CD14-positive monocyte (primary cell): ENCODE data around the gene CCDC85C. TPM values are rescaled to one million over a fixed set of nuclear protein-coding genes. Genes with fewer than 3 reads are reported as not detected.

Experiments used
- DNase-seq, 3 donors: peaks; one replicate each; pipeline ENCODE4 v3.0.0-alpha.2; 2011 to 2022
- H2AFZ ChIP-seq: 2 replicates; pipeline ENCODE4 v1.6.0; 2012; ENCODE audit warnings: mild to moderate bottlenecking, low read depth, low read length, inconsistent platforms; ENCODE audit not compliant: insufficient read depth, poor library complexity, severe bottlenecking
- H3K27ac ChIP-seq, 2 donors: 1 replicate in 1 of 2; 2 replicates in 1 of 2; pipeline ENCODE4 v1.5.1; 2012 to 2013; ENCODE audit warnings: low read length in 2 of 2, control low read depth in 1 of 2, inconsistent platforms in 1 of 2, low read depth in 1 of 2, mild to moderate bottlenecking in 1 of 2
- H3K27me3 ChIP-seq, 2 donors: one replicate each; pipeline versions ENCODE4 v1.6.0 to v1.6.1; 2011 to 2013; ENCODE audit warnings: low read length in 2 of 2; ENCODE audit not compliant: control insufficient read depth in 2 of 2, insufficient read depth in 2 of 2
- H3K36me3 ChIP-seq, 2 donors: replicated peaks in 1 of 2; 1 replicate in 1 of 2; 2 replicates in 1 of 2; pipeline versions ENCODE4 v1.5.1 to v1.6.1; 2012 to 2013; ENCODE audit warnings: low read length in 2 of 2, control low read depth in 1 of 2, inconsistent platforms in 1 of 2, mild to moderate bottlenecking in 1 of 2; ENCODE audit not compliant: insufficient read depth in 2 of 2, control insufficient read depth in 1 of 2
- H3K4me1 ChIP-seq, 2 donors: 1 replicate in 1 of 2; 2 replicates in 1 of 2; pipeline versions ENCODE4 v1.5.1 to v1.6.1; 2012 to 2013; ENCODE audit warnings: low read length in 2 of 2, control low read depth in 1 of 2, inconsistent platforms in 1 of 2, mild to moderate bottlenecking in 1 of 2, moderate library complexity in 1 of 2; ENCODE audit not compliant: insufficient read depth in 2 of 2, control insufficient read depth in 1 of 2
- H3K4me2 ChIP-seq: replicated peaks from 2 replicates; pipeline ENCODE3; 2012; ENCODE audit warnings: low read length, moderate library complexity, mild to moderate bottlenecking; ENCODE audit not compliant: poor library complexity, severe bottlenecking; ENCODE audit errors: extremely low read depth
- H3K4me3 ChIP-seq, 3 experiments: fragments of 200-600 bp in 1 of 3; sonication (generic) in 1 of 3; replicated peaks in 1 of 3; 1 replicate in 2 of 3; 2 replicates in 1 of 3; pipeline ENCODE4 v1.5.1; 2011 to 2013; ENCODE audit warnings: low read length in 3 of 3, mild to moderate bottlenecking in 3 of 3, control low read depth in 2 of 3, low read depth in 2 of 3, inconsistent platforms in 1 of 3, moderate library complexity in 1 of 3
- H3K79me2 ChIP-seq: 2 replicates; pipeline ENCODE4 v1.6.0; 2012; ENCODE audit warnings: mild to moderate bottlenecking, control low read depth, inconsistent platforms, low read length, moderate library complexity; ENCODE audit not compliant: insufficient read depth
- H3K9ac ChIP-seq: 2 replicates; pipeline ENCODE4 v1.6.0; 2017; ENCODE audit warnings: low read length, mild to moderate bottlenecking; ENCODE audit not compliant: insufficient read depth, poor library complexity, severe bottlenecking
- H3K9me3 ChIP-seq, 2 donors: replicated peaks in 1 of 2; 1 replicate in 1 of 2; 2 replicates in 1 of 2; pipeline versions ENCODE4 v1.5.1 to v1.6.1; 2012 to 2013; ENCODE audit warnings: low read length in 2 of 2, control low read depth in 1 of 2; ENCODE audit not compliant: control insufficient read depth in 1 of 2, insufficient read depth in 1 of 2
- H4K20me1 ChIP-seq: 2 replicates; pipeline ENCODE4 v1.6.0; 2012; ENCODE audit warnings: mild to moderate bottlenecking, low read length, control low read depth, moderate library complexity; ENCODE audit not compliant: insufficient read depth
- H3K27ac Mint-ChIP-seq, 7 donors: one replicate each; pipeline ENCODE4 v1.8.0; 2020; ENCODE audit warnings: mild to moderate bottlenecking in 7 of 7, mixed read lengths in 7 of 7, moderate library complexity in 6 of 7, inconsistent platforms in 2 of 7
- H3K27me3 Mint-ChIP-seq, 3 donors: one replicate each; pipeline ENCODE4 v1.8.0; 2021 to 2022; ENCODE audit warnings: low read depth in 3 of 3, mild to moderate bottlenecking in 3 of 3, mixed read lengths in 3 of 3, moderate library complexity in 3 of 3, inconsistent platforms in 1 of 3
- H3K36me3 Mint-ChIP-seq, 2 donors: one replicate each; pipeline ENCODE4 v1.8.0; 2020; ENCODE audit warnings: mixed read lengths in 2 of 2, inconsistent platforms in 1 of 2, mild to moderate bottlenecking in 1 of 2
- H3K4me1 Mint-ChIP-seq: one replicate; pipeline ENCODE4 v1.8.0; 2020; ENCODE audit warnings: mild to moderate bottlenecking, mixed read lengths
- H3K4me3 Mint-ChIP-seq, 2 donors: one replicate each; pipeline ENCODE4 v1.8.0; 2020; ENCODE audit warnings: mild to moderate bottlenecking in 2 of 2, mixed read lengths in 2 of 2, moderate library complexity in 1 of 2
- H3K9me3 Mint-ChIP-seq, 7 donors: one replicate each; pipeline ENCODE4 v1.8.0; 2020 to 2022; ENCODE audit warnings: mixed read lengths in 7 of 7, mild to moderate bottlenecking in 6 of 7, moderate library complexity in 6 of 7, inconsistent platforms in 2 of 7
- WGBS: methylation state at CpG from one replicate; pipeline ENCODE4 v1.1.5; 2013; ENCODE audit warnings: missing lambda C conversion rate; ENCODE audit not compliant: insufficient coverage; 5-methylcytosine and 5-hydroxymethylcytosine counted together
- intact Hi-C, 2 donors: fragments of 100-400 bp; cut with micrococcal nuclease; formaldehyde crosslinking; loops; one replicate each; pipeline versions ENCODE4 v1.15.0 to v1.15.1; 2023
- polyA plus RNA-seq, 3 donors: library from polyadenylated mRNA; depleted of rRNA in 1 of 3; unstranded in 2 of 3; stranded (reverse) in 1 of 3; fragments of 300-500 nt in 2 of 3; fragments of >200 nt in 1 of 3; fragmentation: Illumina TruSeq in 2 of 3; gene quantifications; 1 replicate in 2 of 3; 2 replicates in 1 of 3; pipeline ENCODE4 v1.2.3, GENCODE V29; 2012 to 2021
- TF ChIP-seq, protein P1 (sequence below): fragments of 200-600 bp; IDR thresholded peaks from one replicate; pipeline ENCODE4 v1.8.0; 2022; ENCODE audit warnings: antibody characterized with exemption, mild to moderate bottlenecking

The CCDC85C gene
- polyA plus RNA-seq, 3 donors, result under 0.01 to 0.03 TPM; not detected in 1

DNA sequence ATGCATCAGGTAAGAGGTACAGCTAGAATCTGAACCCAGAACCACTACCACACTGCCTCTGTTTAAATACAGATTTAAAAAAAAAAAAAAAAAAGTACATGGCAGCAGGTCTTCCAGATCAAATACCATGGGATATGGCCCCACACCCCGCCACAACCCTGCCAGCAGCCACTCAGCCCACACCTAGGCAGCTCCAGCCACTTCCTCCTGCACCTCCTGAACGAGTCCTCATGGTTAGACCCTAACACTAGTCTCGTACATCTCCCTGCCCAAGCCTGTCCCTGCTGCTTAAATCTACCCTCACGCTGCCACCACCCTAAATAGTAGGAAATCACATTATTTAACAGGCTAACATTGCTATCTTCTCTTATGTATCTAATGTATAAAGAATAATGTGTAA, 135.9 kb downstream of the CCDC85C start:
- Mint-ChIP-seq H3K27ac (peak overlapping the region in 4 of 7 donors; percentile 36 to 73 (median 56)), H3K9me3 (no peaks in the 10 kb centered on the region), H3K4me1 (peaks cover 8% of the 10 kb centered on the region), H3K36me3 (peaks cover 30 to 36% of the 10 kb centered on the region in 2 donors), H3K27me3 (no peaks in the 10 kb centered on the region), H3K4me3 (no peak overlapping the region)
- Histone ChIP-seq H3K4me2 (no peak overlapping the region), H4K20me1 (peaks cover 85% of the 10 kb centered on the region), H3K36me3 (peaks cover 24 to 37% of the 10 kb centered on the region in 2 donors), H3K27ac (no peak overlapping the region), H3K79me2 (peaks cover 85% of the 10 kb centered on the region), H3K9me3 (no peaks in the 10 kb centered on the region), H2AFZ (no peak overlapping the region), H3K9ac (no peak overlapping the region), H3K27me3 (no peaks in the 10 kb centered on the region), H3K4me1 (no peaks in the 10 kb centered on the region), H3K4me3 (no peak overlapping the region)
- 100% methylated on average over 1 of the region's 4 CpGs for WGBS
- TF ChIP-seq, protein P1, sequence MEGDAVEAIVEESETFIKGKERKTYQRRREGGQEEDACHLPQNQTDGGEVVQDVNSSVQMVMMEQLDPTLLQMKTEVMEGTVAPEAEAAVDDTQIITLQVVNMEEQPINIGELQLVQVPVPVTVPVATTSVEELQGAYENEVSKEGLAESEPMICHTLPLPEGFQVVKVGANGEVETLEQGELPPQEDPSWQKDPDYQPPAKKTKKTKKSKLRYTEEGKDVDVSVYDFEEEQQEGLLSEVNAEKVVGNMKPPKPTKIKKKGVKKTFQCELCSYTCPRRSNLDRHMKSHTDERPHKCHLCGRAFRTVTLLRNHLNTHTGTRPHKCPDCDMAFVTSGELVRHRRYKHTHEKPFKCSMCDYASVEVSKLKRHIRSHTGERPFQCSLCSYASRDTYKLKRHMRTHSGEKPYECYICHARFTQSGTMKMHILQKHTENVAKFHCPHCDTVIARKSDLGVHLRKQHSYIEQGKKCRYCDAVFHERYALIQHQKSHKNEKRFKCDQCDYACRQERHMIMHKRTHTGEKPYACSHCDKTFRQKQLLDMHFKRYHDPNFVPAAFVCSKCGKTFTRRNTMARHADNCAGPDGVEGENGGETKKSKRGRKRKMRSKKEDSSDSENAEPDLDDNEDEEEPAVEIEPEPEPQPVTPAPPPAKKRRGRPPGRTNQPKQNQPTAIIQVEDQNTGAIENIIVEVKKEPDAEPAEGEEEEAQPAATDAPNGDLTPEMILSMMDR, result no peak
- intact Hi-C loops, result no loop called here
- no peak for DNase-seq

DNA sequence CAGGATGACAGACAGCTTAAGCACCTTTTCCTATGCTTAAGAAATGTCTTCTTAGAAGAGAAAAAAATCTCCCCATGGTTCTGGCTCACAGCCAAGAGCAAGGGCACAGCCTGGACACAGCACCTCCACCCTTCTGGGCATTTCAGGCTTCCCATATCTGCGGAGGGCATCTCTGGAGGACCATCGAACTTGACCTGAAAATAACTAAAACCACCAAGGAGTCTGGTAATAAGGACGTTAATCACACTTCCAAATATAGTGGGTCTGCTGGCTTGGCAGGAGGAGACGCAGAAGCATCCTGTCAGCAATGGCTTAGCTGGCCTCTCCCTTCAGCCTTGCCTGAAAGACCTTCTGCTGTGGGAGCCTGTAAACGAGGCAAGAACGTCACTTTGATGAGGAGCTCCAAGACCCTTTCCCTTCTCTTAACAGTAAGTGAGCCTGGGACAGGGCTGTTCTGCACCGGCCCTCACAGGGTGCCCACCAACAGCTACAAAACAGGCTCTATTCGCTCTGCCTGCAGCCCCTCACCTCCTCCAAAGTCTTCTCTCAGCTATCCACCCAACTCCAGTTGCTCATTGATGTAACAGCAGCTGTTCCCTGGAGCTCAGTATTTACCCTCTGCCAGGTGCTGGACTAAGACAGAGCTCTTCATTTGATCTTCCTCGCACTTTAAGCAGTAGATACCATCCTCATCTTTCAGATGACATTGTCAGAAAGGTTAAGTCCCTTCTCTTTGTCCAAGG, 136.5 kb downstream of the CCDC85C start:
- Histone ChIP-seq H4K20me1 (peaks cover 82% of the 10 kb centered on the region), H3K4me1 (peaks cover 0 to under 1% of the 10 kb centered on the region in 2 donors), H3K9me3 (no peaks in the 10 kb centered on the region), H3K27ac (no peak overlapping the region), H3K4me3 (no peak overlapping the region), H3K4me2 (no peak overlapping the region), H2AFZ (no peak overlapping the region), H3K36me3 (peaks cover 30 to 42% of the 10 kb centered on the region in 2 donors), H3K9ac (no peak overlapping the region), H3K27me3 (no peaks in the 10 kb centered on the region), H3K79me2 (peaks cover 79% of the 10 kb centered on the region)
- Mint-ChIP-seq H3K4me1 (peaks cover 6% of the 10 kb centered on the region), H3K27me3 (no peaks in the 10 kb centered on the region), H3K4me3 (no peak overlapping the region), H3K36me3 (peaks cover 34 to 38% of the 10 kb centered on the region in 2 donors), H3K27ac (peak overlapping the region in 5 of 7 donors; percentile 32 to 73 (median 60)), H3K9me3 (no peaks in the 10 kb centered on the region)
- 90% methylated on average over 8 of the region's 9 CpGs for WGBS
- intact Hi-C loops, result no loop called here
- TF ChIP-seq, protein P1, result no peak
- no peak for DNase-seq
